K562 (cell line): ENCODE results near the gene MT1M.

Source experiments
- ARHGAP35 ChIP-seq: fragments of 450-650 bp; IDR thresholded peaks from 2 replicates; pipeline ENCODE4 v1.6.1; 2018; ENCODE audit not compliant: partially characterized antibody
- ELF4 ChIP-seq: fragments of 450-650 bp; formaldehyde crosslinking; IDR thresholded peaks from 2 replicates; pipeline ENCODE4 v1.4.0; 2022; ENCODE audit warnings: missing genetic modification characterization
- EP300 ChIP-seq: IDR thresholded peaks from 2 replicates; pipeline ENCODE4 v1.6.1; 2012; ENCODE audit warnings: low read length, improper control_type of control experiment
- POLR2A ChIP-seq: fragments of 450-650 bp; conservative IDR thresholded peaks from 2 replicates; pipeline ENCODE4 v1.6.1; 2016
- SMC3 ChIP-seq: conservative IDR thresholded peaks from 2 replicates; pipeline ENCODE4 v1.6.1; 2011; ENCODE audit warnings: low read depth, low read length, improper control_type of control experiment; ENCODE audit not compliant: insufficient read depth
- ZBED1 ChIP-seq: IDR thresholded peaks from 2 replicates; pipeline ENCODE4 v1.6.1; 2014
- ZNF324 ChIP-seq: fragments of 250-450 bp; sonication (Bioruptor Pico); IDR thresholded peaks from 2 replicates; pipeline ENCODE4 v1.4.0; 2020; ENCODE audit warnings: mild to moderate bottlenecking
- TF ChIP-seq, protein P1 (sequence below): fragments of 250-450 bp; sonication (Bioruptor Pico); IDR thresholded peaks from 2 replicates; pipeline ENCODE4 v1.8.0; 2021; ENCODE audit warnings: moderate library complexity, mild to moderate bottlenecking, inconsistent platforms
- TF ChIP-seq, protein P2 (sequence below), 3 experiments: IDR thresholded peaks in 2 of 3; conservative IDR thresholded peaks in 1 of 3; 2 replicates each; pipeline ENCODE4 v1.5.1; 2011 to 2012; ENCODE audit warnings: low read length in 3 of 3, mild to moderate bottlenecking in 3 of 3, control low read depth in 2 of 3, improper control_type of control experiment in 1 of 3, inconsistent platforms in 1 of 3, low read depth in 1 of 3, mixed read lengths in 1 of 3, moderate library complexity in 1 of 3; ENCODE audit not compliant: insufficient read depth in 2 of 3
- TF ChIP-seq, protein P3 (sequence below): fragments of 150-350 bp; conservative IDR thresholded peaks from 2 replicates; pipeline ENCODE4 v1.6.1; 2014; ENCODE audit warnings: low read length
- TF ChIP-seq, protein P4 (sequence below), 2 experiments: fragments of 450-650 bp; formaldehyde crosslinking in 1 of 2; IDR thresholded peaks; 2 replicates each; pipeline versions ENCODE4 v1.4.0 to v1.6.1; 2014 to 2020; ENCODE audit warnings: mild to moderate bottlenecking in 2 of 2, borderline replicate concordance in 1 of 2, low read depth in 1 of 2

DNA sequence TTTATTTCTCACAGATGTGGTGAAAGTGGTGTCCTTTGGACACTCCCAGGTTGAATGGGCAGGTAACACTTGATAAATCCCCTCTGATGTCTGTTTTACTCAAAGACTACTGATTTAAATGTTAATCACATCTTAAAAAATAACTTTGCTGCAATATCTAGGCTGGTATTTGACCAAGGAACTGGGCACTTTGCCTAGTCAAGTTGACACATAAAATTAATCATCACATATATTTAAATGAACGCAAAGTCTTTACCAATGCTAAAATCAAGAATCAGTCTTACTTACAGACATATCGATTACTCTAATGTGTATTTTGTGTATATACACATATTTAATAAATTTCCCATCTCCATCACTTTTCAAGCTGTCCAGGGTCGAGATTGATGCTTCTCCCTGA is 17.1 kb upstream of the MT1M start:
- TF ChIP-seq, protein P1, sequence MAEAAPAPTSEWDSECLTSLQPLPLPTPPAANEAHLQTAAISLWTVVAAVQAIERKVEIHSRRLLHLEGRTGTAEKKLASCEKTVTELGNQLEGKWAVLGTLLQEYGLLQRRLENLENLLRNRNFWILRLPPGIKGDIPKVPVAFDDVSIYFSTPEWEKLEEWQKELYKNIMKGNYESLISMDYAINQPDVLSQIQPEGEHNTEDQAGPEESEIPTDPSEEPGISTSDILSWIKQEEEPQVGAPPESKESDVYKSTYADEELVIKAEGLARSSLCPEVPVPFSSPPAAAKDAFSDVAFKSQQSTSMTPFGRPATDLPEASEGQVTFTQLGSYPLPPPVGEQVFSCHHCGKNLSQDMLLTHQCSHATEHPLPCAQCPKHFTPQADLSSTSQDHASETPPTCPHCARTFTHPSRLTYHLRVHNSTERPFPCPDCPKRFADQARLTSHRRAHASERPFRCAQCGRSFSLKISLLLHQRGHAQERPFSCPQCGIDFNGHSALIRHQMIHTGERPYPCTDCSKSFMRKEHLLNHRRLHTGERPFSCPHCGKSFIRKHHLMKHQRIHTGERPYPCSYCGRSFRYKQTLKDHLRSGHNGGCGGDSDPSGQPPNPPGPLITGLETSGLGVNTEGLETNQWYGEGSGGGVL (CRISPR knock-in tag) = no peak
- TF ChIP-seq ZBED1 (no peak), ZNF324 (CRISPR knock-in tag) (no peak), ARHGAP35 (no peak), SMC3 (no peak), ELF4 (no peak), POLR2A (no peak), EP300 (no peak)
- TF ChIP-seq, protein P2, sequence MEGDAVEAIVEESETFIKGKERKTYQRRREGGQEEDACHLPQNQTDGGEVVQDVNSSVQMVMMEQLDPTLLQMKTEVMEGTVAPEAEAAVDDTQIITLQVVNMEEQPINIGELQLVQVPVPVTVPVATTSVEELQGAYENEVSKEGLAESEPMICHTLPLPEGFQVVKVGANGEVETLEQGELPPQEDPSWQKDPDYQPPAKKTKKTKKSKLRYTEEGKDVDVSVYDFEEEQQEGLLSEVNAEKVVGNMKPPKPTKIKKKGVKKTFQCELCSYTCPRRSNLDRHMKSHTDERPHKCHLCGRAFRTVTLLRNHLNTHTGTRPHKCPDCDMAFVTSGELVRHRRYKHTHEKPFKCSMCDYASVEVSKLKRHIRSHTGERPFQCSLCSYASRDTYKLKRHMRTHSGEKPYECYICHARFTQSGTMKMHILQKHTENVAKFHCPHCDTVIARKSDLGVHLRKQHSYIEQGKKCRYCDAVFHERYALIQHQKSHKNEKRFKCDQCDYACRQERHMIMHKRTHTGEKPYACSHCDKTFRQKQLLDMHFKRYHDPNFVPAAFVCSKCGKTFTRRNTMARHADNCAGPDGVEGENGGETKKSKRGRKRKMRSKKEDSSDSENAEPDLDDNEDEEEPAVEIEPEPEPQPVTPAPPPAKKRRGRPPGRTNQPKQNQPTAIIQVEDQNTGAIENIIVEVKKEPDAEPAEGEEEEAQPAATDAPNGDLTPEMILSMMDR (IDR thresholded peaks at IDR 0.05 in 2 of 3, conservative IDR thresholded peaks at IDR 0.05 in 1 of 3; ENCODE audit: insufficient read depth in 2 of 3, low read depth in 1 of 3, low read length in 3 of 3) = no peak
- TF ChIP-seq, protein P3, sequence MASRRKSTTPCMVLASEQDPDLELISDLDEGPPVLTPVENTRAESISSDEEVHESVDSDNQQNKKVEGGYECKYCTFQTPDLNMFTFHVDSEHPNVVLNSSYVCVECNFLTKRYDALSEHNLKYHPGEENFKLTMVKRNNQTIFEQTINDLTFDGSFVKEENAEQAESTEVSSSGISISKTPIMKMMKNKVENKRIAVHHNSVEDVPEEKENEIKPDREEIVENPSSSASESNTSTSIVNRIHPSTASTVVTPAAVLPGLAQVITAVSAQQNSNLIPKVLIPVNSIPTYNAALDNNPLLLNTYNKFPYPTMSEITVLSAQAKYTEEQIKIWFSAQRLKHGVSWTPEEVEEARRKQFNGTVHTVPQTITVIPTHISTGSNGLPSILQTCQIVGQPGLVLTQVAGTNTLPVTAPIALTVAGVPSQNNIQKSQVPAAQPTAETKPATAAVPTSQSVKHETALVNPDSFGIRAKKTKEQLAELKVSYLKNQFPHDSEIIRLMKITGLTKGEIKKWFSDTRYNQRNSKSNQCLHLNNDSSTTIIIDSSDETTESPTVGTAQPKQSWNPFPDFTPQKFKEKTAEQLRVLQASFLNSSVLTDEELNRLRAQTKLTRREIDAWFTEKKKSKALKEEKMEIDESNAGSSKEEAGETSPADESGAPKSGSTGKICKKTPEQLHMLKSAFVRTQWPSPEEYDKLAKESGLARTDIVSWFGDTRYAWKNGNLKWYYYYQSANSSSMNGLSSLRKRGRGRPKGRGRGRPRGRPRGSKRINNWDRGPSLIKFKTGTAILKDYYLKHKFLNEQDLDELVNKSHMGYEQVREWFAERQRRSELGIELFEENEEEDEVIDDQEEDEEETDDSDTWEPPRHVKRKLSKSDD = no peak
- TF ChIP-seq, protein P4, sequence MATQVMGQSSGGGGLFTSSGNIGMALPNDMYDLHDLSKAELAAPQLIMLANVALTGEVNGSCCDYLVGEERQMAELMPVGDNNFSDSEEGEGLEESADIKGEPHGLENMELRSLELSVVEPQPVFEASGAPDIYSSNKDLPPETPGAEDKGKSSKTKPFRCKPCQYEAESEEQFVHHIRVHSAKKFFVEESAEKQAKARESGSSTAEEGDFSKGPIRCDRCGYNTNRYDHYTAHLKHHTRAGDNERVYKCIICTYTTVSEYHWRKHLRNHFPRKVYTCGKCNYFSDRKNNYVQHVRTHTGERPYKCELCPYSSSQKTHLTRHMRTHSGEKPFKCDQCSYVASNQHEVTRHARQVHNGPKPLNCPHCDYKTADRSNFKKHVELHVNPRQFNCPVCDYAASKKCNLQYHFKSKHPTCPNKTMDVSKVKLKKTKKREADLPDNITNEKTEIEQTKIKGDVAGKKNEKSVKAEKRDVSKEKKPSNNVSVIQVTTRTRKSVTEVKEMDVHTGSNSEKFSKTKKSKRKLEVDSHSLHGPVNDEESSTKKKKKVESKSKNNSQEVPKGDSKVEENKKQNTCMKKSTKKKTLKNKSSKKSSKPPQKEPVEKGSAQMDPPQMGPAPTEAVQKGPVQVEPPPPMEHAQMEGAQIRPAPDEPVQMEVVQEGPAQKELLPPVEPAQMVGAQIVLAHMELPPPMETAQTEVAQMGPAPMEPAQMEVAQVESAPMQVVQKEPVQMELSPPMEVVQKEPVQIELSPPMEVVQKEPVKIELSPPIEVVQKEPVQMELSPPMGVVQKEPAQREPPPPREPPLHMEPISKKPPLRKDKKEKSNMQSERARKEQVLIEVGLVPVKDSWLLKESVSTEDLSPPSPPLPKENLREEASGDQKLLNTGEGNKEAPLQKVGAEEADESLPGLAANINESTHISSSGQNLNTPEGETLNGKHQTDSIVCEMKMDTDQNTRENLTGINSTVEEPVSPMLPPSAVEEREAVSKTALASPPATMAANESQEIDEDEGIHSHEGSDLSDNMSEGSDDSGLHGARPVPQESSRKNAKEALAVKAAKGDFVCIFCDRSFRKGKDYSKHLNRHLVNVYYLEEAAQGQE (IDR thresholded peaks at IDR 0.05; ENCODE audit: borderline replicate concordance) = no peak
- TF ChIP-seq, protein P4 (CRISPR knock-in tag; IDR thresholded peaks at IDR 0.05; ENCODE audit: low read depth) = no peak
